ENCODE measurements around the gene KRTAP4-3. TPM values are rescaled to one million over a fixed set of nuclear protein-coding genes. Genes with fewer than 3 reads are reported as not detected.
"Not testable (repeated sequence)": the region's sequence is repeated elsewhere in the genome, so short reads cannot be mapped to it uniquely, and the experiment has no call there.

Gene KRTAP4-3
- total RNA-seq, 4 donors from 2014 or later, result not detected

- no peaks in the 10 kb centered on the region for H3K36me3 ChIP-seq
- no peak for DNase-seq (ENCODE audit: low spot score in 2 of 2)
Measured at GRCh38 chr17:41131979-41132378, 36.0 kb downstream of the KRTAP4-3 start.

GRCh38 chr17:41127371-41127770 is 40.6 kb downstream of the KRTAP4-3 start:
- no peak for TF ChIP-seq POLR2A (IDR thresholded peaks at IDR 0.05)
- TF ChIP-seq CTCF (IDR thresholded peaks at IDR 0.05), result no peak
- no peak for TF ChIP-seq EP300 (IDR thresholded peaks at IDR 0.05)
- no peak overlapping the region for H3K27ac ChIP-seq
- no peaks in the 10 kb centered on the region for H3K36me3 ChIP-seq
- H3K9me3 ChIP-seq, result no peaks in the 10 kb centered on the region
- no peak for DNase-seq (ENCODE audit: low spot score in 2 of 2)
- no peaks in the 10 kb centered on the region for H3K4me1 ChIP-seq
- WGBS, 2 donors, result 60 to 64% methylated on average over 1 of the region's 1 CpG
- H3K4me3 ChIP-seq, result no peak overlapping the region
- peaks cover 0 to 4% of the 10 kb centered on the region in 2 donors for H3K27me3 ChIP-seq

More at GRCh38 chr17:41131979-41132378, 36.0 kb downstream of the KRTAP4-3 start:
- Histone ChIP-seq H3K27ac (no peak overlapping the region), H3K9me3 (no peaks in the 10 kb centered on the region), H3K27me3 (no peaks in the 10 kb centered on the region), H3K4me1 (no peaks in the 10 kb centered on the region), H3K4me3 (no peak overlapping the region)
- TF ChIP-seq EP300 (IDR thresholded peaks at IDR 0.05) (no peak), POLR2A (IDR thresholded peaks at IDR 0.05) (no peak), CTCF (IDR thresholded peaks at IDR 0.05) (no peak)
- WGBS, 2 donors, result 84 to 85% methylated on average over 3 of the region's 3 CpGs

- no peak for DNase-seq (ENCODE audit: low spot score in 2 of 2)
- Histone ChIP-seq H3K36me3 (no peaks in the 10 kb centered on the region), H3K4me3 (no peak overlapping the region), H3K27me3 (peaks cover 0 to 4% of the 10 kb centered on the region in 2 donors), H3K27ac (no peak overlapping the region), H3K4me1 (no peaks in the 10 kb centered on the region), H3K9me3 (no peaks in the 10 kb centered on the region)
- TF ChIP-seq POLR2A (IDR thresholded peaks at IDR 0.05) (no peak), EP300 (IDR thresholded peaks at IDR 0.05) (no peak), CTCF (IDR thresholded peaks at IDR 0.05) (no peak)
- WGBS, 2 donors, result 83 to 91% methylated on average over 3 of the region's 3 CpGs
Measured at GRCh38 chr17:41126412-41126811, 41.6 kb downstream of the KRTAP4-3 start.

- no peaks in the 10 kb centered on the region for H3K4me1 ChIP-seq
- TF ChIP-seq POLR2A (IDR thresholded peaks at IDR 0.05), result no peak
- no peak for TF ChIP-seq EP300 (IDR thresholded peaks at IDR 0.05)
- TF ChIP-seq CTCF (IDR thresholded peaks at IDR 0.05), result no peak
- no peak overlapping the region for H3K27ac ChIP-seq
- no peak overlapping the region for H3K4me3 ChIP-seq
- H3K9me3 ChIP-seq, result no peaks in the 10 kb centered on the region
- H3K36me3 ChIP-seq, result no peaks in the 10 kb centered on the region
- no peak for DNase-seq (ENCODE audit: low spot score in 2 of 2)
- peaks cover 0 to 4% of the 10 kb centered on the region in 2 donors for H3K27me3 ChIP-seq
- WGBS, 2 donors, result 96 to 97% methylated on average over 2 of the region's 2 CpGs
Measured at GRCh38 chr17:41125064-41125463, 43.0 kb downstream of the KRTAP4-3 start.

GRCh38 chr17:41123991-41124371 is 44.0 kb downstream of the KRTAP4-3 start, which contains the start of gene KRTAP4-12:
KRTAP4-12 (minus strand) TSS chr17:41124182; CDS start chr17:41124122, 60 bp downstream.
- 77 to 78% methylated on average over 3 of the region's 3 CpGs for WGBS, 2 donors
- not testable (repeated sequence) for H3K4me1 ChIP-seq; H3K27me3 ChIP-seq; H3K27ac ChIP-seq; H3K9me3 ChIP-seq; DNase-seq (ENCODE audit: low spot score in 2 of 2); H3K36me3 ChIP-seq; H3K4me3 ChIP-seq

- H3K4me3 ChIP-seq; H3K4me1 ChIP-seq; H3K27me3 ChIP-seq; H3K9me3 ChIP-seq; H3K27ac ChIP-seq; H3K36me3 ChIP-seq; DNase-seq (ENCODE audit: low spot score in 2 of 2): not testable (repeated sequence)
- WGBS, 2 donors, result 88 to 93% methylated on average over 10 to 11 of the region's 12 CpGs
Measured at GRCh38 chr17:41123292-41123990, 44.6 kb downstream of the KRTAP4-3 start.

Data from tibial nerve (tissue), 4 donors.